ENCODE measurements around the gene RHAG.

GRCh38 chr6:49675816-49676215 lies 39.2 kb upstream of the RHAG start:
- TF ChIP-seq SUZ12 (IDR thresholded peaks at IDR 0.05; ENCODE audit: extremely low read depth, insufficient read depth, insufficient read length) (no peak), ZNF274 (IDR thresholded peaks at IDR 0.05; ENCODE audit: low read depth, low read length) (no peak)
